Kidney tubule cell (primary cell): Measurements from ENCODE around the gene C1QTNF5.
A peak's percentile ranks its signal among the peaks of the same experiment; 100 is the strongest.

Experiments used
- DNase-seq: peaks from one replicate; pipeline ENCODE4 v3.0.0-alpha.2; 2018; ENCODE audit warnings: low spot score

C1QTNF5 gene

GRCh38 chr11:119338318-119338890, 2.3 kb downstream of the C1QTNF5 start:
- peak; percentile 74 for DNase-seq

- no peak for DNase-seq
Observed at GRCh38 chr11:119337581-119338317, 2.9 kb downstream of the C1QTNF5 start.

GRCh38 chr11:119336744-119337469, 3.8 kb downstream of the C1QTNF5 start:
- no peak for DNase-seq

- peak; percentile 46 for DNase-seq
Observed at GRCh38 chr11:119335655-119336543, 4.8 kb downstream of the C1QTNF5 start.

GRCh38 chr11:119335091-119335654, 5.5 kb downstream of the C1QTNF5 start:
- no peak for DNase-seq

GRCh38 chr11:119334174-119334930, 6.3 kb downstream of the C1QTNF5 start, which contains the start of gene RNF26:
RNF26 (plus strand) TSS chr11:119334527; CDS start chr11:119335123, 596 bp downstream.
- peak; percentile 96 for DNase-seq

GRCh38 chr11:119332111-119332765, 8.4 kb downstream of the C1QTNF5 start:
- DNase-seq, result no peak

- no peak for DNase-seq
Observed at GRCh38 chr11:119330237-119330636, 10.4 kb downstream of the C1QTNF5 start.

GRCh38 chr11:119329320-119329719, 11.4 kb downstream of the C1QTNF5 start:
- no peak for DNase-seq

GRCh38 chr11:119324189-119324588, 16.5 kb downstream of the C1QTNF5 start:
- DNase-seq, result no peak

GRCh38 chr11:119323532-119324033, 17.1 kb downstream of the C1QTNF5 start:
- peak; percentile 76 for DNase-seq

GRCh38 chr11:119322921-119323531, 17.7 kb downstream of the C1QTNF5 start:
- no peak for DNase-seq

- DNase-seq, result no peak
Observed at GRCh38 chr11:119322360-119322739, 18.3 kb downstream of the C1QTNF5 start.

- DNase-seq, result peak; percentile 67
Observed at GRCh38 chr11:119320776-119321524, 19.7 kb downstream of the C1QTNF5 start.

- no peak for DNase-seq
Observed at GRCh38 chr11:119320240-119320775, 20.4 kb downstream of the C1QTNF5 start.

GRCh38 chr11:119319700-119320239, 20.9 kb downstream of the C1QTNF5 start:
- no peak for DNase-seq

GRCh38 chr11:119319136-119319699, 21.5 kb downstream of the C1QTNF5 start:
- no peak for DNase-seq
